Urinary bladder (tissue), 4 donors: ENCODE measurements around the gene TBRG1. TPM values are rescaled to one million over a fixed set of nuclear protein-coding genes. Genes with fewer than 3 reads are reported as not detected.

Experiments
- DNase-seq: peaks from one replicate; pipeline ENCODE4 v3.0.0-alpha.2; 2015; ENCODE audit errors: extremely low spot score
- H3K27ac ChIP-seq: one replicate; pipeline ENCODE4 v1.5.1; 2013; ENCODE audit warnings: low read depth, mild to moderate bottlenecking, moderate library complexity
- H3K36me3 ChIP-seq: one replicate; pipeline ENCODE4 v1.6.1; 2013; ENCODE audit warnings: mild to moderate bottlenecking, moderate library complexity; ENCODE audit not compliant: insufficient read depth
- H3K4me1 ChIP-seq: one replicate; pipeline ENCODE4 v1.6.1; 2013; ENCODE audit warnings: mild to moderate bottlenecking, moderate library complexity; ENCODE audit not compliant: insufficient read depth
- H3K4me3 ChIP-seq: one replicate; pipeline ENCODE4 v1.5.1; 2013; ENCODE audit warnings: low read depth, low read length
- WGBS: extraction: QIAGEN DNeasy Blood & Tissue Kit; methylation state at CpG from one replicate; pipeline ENCODE4 v1.1.7; 2013; 5-methylcytosine and 5-hydroxymethylcytosine counted together
- polyA plus RNA-seq: library from polyadenylated mRNA; stranded (reverse); fragments of 200-250 nt; gene quantifications from one replicate; pipeline ENCODE4 v1.2.3, GENCODE V29; 2013
- small RNA-seq: library from RNA; depleted of rRNA; stranded (forward); fragments of <200 nt; gene quantifications from one replicate; pipeline ENCODE3, GENCODE V24; 2014
- total RNA-seq: library from RNA; depleted of rRNA; stranded (reverse); fragments of >200 nt; gene quantifications from one replicate; pipeline ENCODE4 v1.2.3, GENCODE V29; 2014
- donor health status: healthy with polysubstance abuse.
- donor health status: healthy.

The TBRG1 gene
- total and polyA plus RNA-seq, 2 donors = 25.0 to 32.8 TPM

DNA sequence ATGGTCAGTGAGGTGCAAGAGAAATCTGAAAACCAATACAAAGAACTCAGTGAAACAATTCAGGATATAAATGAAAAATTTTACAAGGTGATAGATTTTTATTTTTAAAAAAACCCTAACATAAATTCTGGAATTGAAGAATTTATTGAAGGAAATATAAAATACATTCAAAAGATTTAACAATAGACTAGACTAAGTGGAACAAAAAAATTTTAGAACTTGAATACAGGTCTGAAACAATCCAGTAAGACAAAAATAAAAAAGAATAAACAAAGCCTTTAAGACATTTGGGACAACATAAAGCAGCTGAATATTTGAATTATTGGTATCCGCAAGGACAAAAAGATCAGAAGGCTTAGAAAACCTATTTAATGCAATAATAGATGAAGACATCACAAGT is 59.8 kb downstream of the TBRG1 start:
- Histone ChIP-seq H3K4me1 (no peaks in the 10 kb centered on the region), H3K36me3 (no peaks in the 10 kb centered on the region), H3K4me3 (no peak overlapping the region), H3K27ac (no peak overlapping the region)
- DNase-seq = no peak
- WGBS = 96% methylated on average over 1 of the region's 1 CpG

Small RNA genes lying within 50 kb of the gene (small RNA-seq; reads per million reads assigned to genes)
- gene RNA5SP352 = not detected

Other genes starting within 250 kb of the TBRG1 start
- gene OR8B2, start 238.4 kb upstream of the TBRG1 start, total RNA-seq = not detected
- gene OR8B2, start 238.4 kb upstream of the TBRG1 start, polyA plus RNA-seq = not detected
- gene OR8B3, start 223.8 kb upstream of the TBRG1 start, total RNA-seq = not detected
- gene OR8B3, start 223.8 kb upstream of the TBRG1 start, polyA plus RNA-seq = not detected
- gene OR8B4, start 198.0 kb upstream of the TBRG1 start, total RNA-seq = not detected
- not detected for gene OR8B4, start 198.0 kb upstream of the TBRG1 start, polyA plus RNA-seq
- gene OR8B8, start 177.2 kb upstream of the TBRG1 start, total RNA-seq = not detected
- not detected for gene OR8B8, start 177.2 kb upstream of the TBRG1 start, polyA plus RNA-seq
- gene OR8B12, start 79.2 kb upstream of the TBRG1 start, total RNA-seq = not detected
- gene OR8B12, start 79.2 kb upstream of the TBRG1 start, polyA plus RNA-seq = not detected
- not detected for gene OR8A1, start 52.9 kb upstream of the TBRG1 start, total RNA-seq
- not detected for gene OR8A1, start 52.9 kb upstream of the TBRG1 start, polyA plus RNA-seq
- gene PANX3, start 11.4 kb upstream of the TBRG1 start, total RNA-seq = not detected
- gene PANX3, start 11.4 kb upstream of the TBRG1 start, polyA plus RNA-seq = not detected
- 7.8 TPM for gene SIAE, start 50.9 kb downstream of the TBRG1 start, total RNA-seq
- gene SIAE, start 50.9 kb downstream of the TBRG1 start, polyA plus RNA-seq = 11.6 TPM
- 5.7 TPM for gene SPA17, start 51.0 kb downstream of the TBRG1 start, total RNA-seq
- 4.4 TPM for gene SPA17, start 51.0 kb downstream of the TBRG1 start, polyA plus RNA-seq
- 0.37 TPM for gene NRGN, start 117.1 kb downstream of the TBRG1 start, total RNA-seq
- 5.1 TPM for gene NRGN, start 117.1 kb downstream of the TBRG1 start, polyA plus RNA-seq
- 27.5 TPM for gene VSIG2, start 129.4 kb downstream of the TBRG1 start, total RNA-seq
- 36.4 TPM for gene VSIG2, start 129.4 kb downstream of the TBRG1 start, polyA plus RNA-seq
- 13.3 TPM for gene ESAM, start 139.4 kb downstream of the TBRG1 start, total RNA-seq
- gene ESAM, start 139.4 kb downstream of the TBRG1 start, polyA plus RNA-seq = 66.2 TPM
- 28.8 TPM for gene MSANTD2, start 177.5 kb downstream of the TBRG1 start, total RNA-seq
- 8.7 TPM for gene MSANTD2, start 177.5 kb downstream of the TBRG1 start, polyA plus RNA-seq
- 18.0 TPM for gene ROBO3, start 242.6 kb downstream of the TBRG1 start, total RNA-seq
- gene ROBO3, start 242.6 kb downstream of the TBRG1 start, polyA plus RNA-seq = 18.1 TPM